Esophagus squamous epithelium (tissue), 5 donors: Measurements from ENCODE around the gene NMB. TPM values are rescaled to one million over a fixed set of nuclear protein-coding genes. Genes with fewer than 3 reads are reported as not detected.

Source experiments
- DNase-seq: peaks from one replicate; lab custom pipeline; 2025; lab: John Stamatoyannopoulos, UW
- H3K27ac ChIP-seq, 4 donors: fragments of 200-600 bp; sonication (generic); one replicate each; pipeline ENCODE4 v1.5.1; 2016 to 2019; ENCODE audit warnings: mild to moderate bottlenecking in 1 of 4
- H3K27me3 ChIP-seq, 4 donors: fragments of 200-600 bp; sonication (generic); 1 replicate in 3 of 4; 2 replicates in 1 of 4; pipeline versions ENCODE4 v1.5.1 to v1.6.0; 2017 to 2021; ENCODE audit warnings: antibody characterized with exemption in 1 of 4
- H3K36me3 ChIP-seq, 3 donors: fragments of 200-600 bp; sonication (generic); one replicate each; pipeline ENCODE4 v1.5.1; 2016 to 2019
- H3K4me1 ChIP-seq, 3 donors: fragments of 200-600 bp; sonication (generic); one replicate each; pipeline ENCODE4 v1.5.1; 2017 to 2019
- H3K4me3 ChIP-seq, 4 donors: fragments of 200-600 bp; sonication (generic); 1 replicate in 3 of 4; 2 replicates in 1 of 4; pipeline ENCODE4 v1.5.1; 2016 to 2019; ENCODE audit warnings: mild to moderate bottlenecking in 2 of 4, moderate library complexity in 1 of 4
- H3K9me3 ChIP-seq, 3 donors: fragments of 200-600 bp; sonication (generic); one replicate each; pipeline ENCODE4 v1.5.1; 2016 to 2019
- CTCF ChIP-seq, 6 experiments: fragments of 450-650 bp in 4 of 6; fragments of 200-600 bp in 2 of 6; sonication (generic) in 2 of 6; IDR thresholded peaks; one replicate each; pipeline ENCODE4 v1.5.1; 2016 to 2019; ENCODE audit warnings: antibody characterized with exemption in 6 of 6, mild to moderate bottlenecking in 4 of 6, moderate library complexity in 4 of 6
- POLR2A ChIP-seq, 4 donors: fragments of 450-650 bp; IDR thresholded peaks; one replicate each; pipeline ENCODE4 v1.6.1; 2017; ENCODE audit warnings: antibody characterized with exemption in 4 of 4, mild to moderate bottlenecking in 4 of 4, moderate library complexity in 3 of 4
- WGBS, 2 donors: methylation state at CpG; one replicate each; pipeline ENCODE4 v1.1.5; 2018; 5-methylcytosine and 5-hydroxymethylcytosine counted together
- intact Hi-C: fragments of 100-400 bp; cut with DNase I; formaldehyde crosslinking; loops from one replicate; pipeline ENCODE4 v1.15.0; 2022
- total RNA-seq, 4 donors: library from RNA; depleted of rRNA; stranded (reverse); fragments of >200 nt; gene quantifications; one replicate each; pipeline ENCODE4 v1.1.0, GENCODE V29; 2016
- donor health status: DM: yes; HTN: yes; CAD: no.

The NMB gene
- total RNA-seq, 4 donors from 2014 or later = 2.3 to 20.6 (median 11.0) TPM

- TF ChIP-seq POLR2A (IDR thresholded peaks at IDR 0.05) (no peak), CTCF (IDR thresholded peaks at IDR 0.05) (no peak)
- intact Hi-C loops = no loop called here
- WGBS, 2 donors = 87 to 91% methylated on average over 7 of the region's 7 CpGs
Observed at GRCh38 chr15:84611631-84612030, 46.4 kb downstream of the NMB start.

GRCh38 chr15:84609818-84610525 is 48.0 kb downstream of the NMB start:
- H3K27me3 ChIP-seq = no peaks in the 10 kb centered on the region
- 86 to 90% methylated on average over 11 of the region's 11 CpGs for WGBS, 2 donors
- TF ChIP-seq POLR2A (IDR thresholded peaks at IDR 0.05) (no peak), CTCF (IDR thresholded peaks at IDR 0.05) (no peak)
- peaks cover 0 to 9% (median 0%) of the 10 kb centered on the region in 3 donors for H3K4me1 ChIP-seq
- no peak overlapping the region for H3K4me3 ChIP-seq
- H3K9me3 ChIP-seq = no peaks in the 10 kb centered on the region
- no peak overlapping the region for H3K27ac ChIP-seq
- intact Hi-C loops = no loop called here
- peaks cover 0 to 25% (median 0%) of the 10 kb centered on the region in 3 donors for H3K36me3 ChIP-seq
- DNase-seq = no peak

More at GRCh38 chr15:84611631-84612030, 46.4 kb downstream of the NMB start:
- H3K9me3 ChIP-seq = no peaks in the 10 kb centered on the region
- no peak for DNase-seq
- H3K36me3 ChIP-seq = peaks cover 0 to 9% (median 0%) of the 10 kb centered on the region in 3 donors
- H3K27ac ChIP-seq = no peak overlapping the region
- no peaks in the 10 kb centered on the region for H3K27me3 ChIP-seq
- H3K4me1 ChIP-seq = no peaks in the 10 kb centered on the region
- H3K4me3 ChIP-seq = no peak overlapping the region

- intact Hi-C loops = no loop called here
- no peaks in the 10 kb centered on the region for H3K9me3 ChIP-seq
- TF ChIP-seq CTCF (IDR thresholded peaks at IDR 0.05) = no peak
- no peak for TF ChIP-seq POLR2A (IDR thresholded peaks at IDR 0.05)
- peaks cover 0 to 31% (median 0%) of the 10 kb centered on the region in 3 donors for H3K36me3 ChIP-seq
- H3K4me3 ChIP-seq = no peak overlapping the region
- H3K4me1 ChIP-seq = peaks cover 0 to 9% (median 0%) of the 10 kb centered on the region in 3 donors
- DNase-seq = no peak
- H3K27ac ChIP-seq = no peak overlapping the region
- WGBS, 2 donors = 38 to 57% methylated on average over 1 of the region's 1 CpG
- no peaks in the 10 kb centered on the region for H3K27me3 ChIP-seq
Observed at GRCh38 chr15:84608707-84609284, 49.2 kb downstream of the NMB start.

GRCh38 chr15:84606653-84607120 is 51.3 kb downstream of the NMB start:
- TF ChIP-seq CTCF (IDR thresholded peaks at IDR 0.05) (no peak), POLR2A (IDR thresholded peaks at IDR 0.05) (no peak)
- H3K9me3 ChIP-seq = no peaks in the 10 kb centered on the region
- peaks cover under 1 to 14% (median 3%) of the 10 kb centered on the region in 3 donors for H3K4me1 ChIP-seq
- WGBS, 2 donors = 79 to 82% methylated on average over 7 to 8 of the region's 8 CpGs
- DNase-seq = no peak
- intact Hi-C loops = no loop called here
- no peaks in the 10 kb centered on the region for H3K27me3 ChIP-seq
- H3K4me3 ChIP-seq = no peak overlapping the region
- H3K36me3 ChIP-seq = peaks cover 0 to 36% (median 0%) of the 10 kb centered on the region in 3 donors
- H3K27ac ChIP-seq = no peak overlapping the region

- H3K4me3 ChIP-seq = no peak overlapping the region
- H3K4me1 ChIP-seq = peaks cover 5 to 21% (median 8%) of the 10 kb centered on the region in 3 donors
- TF ChIP-seq POLR2A (IDR thresholded peaks at IDR 0.05) (no peak), CTCF (IDR thresholded peaks at IDR 0.05) (no peak)
- intact Hi-C loops = no loop called here
- H3K9me3 ChIP-seq = no peaks in the 10 kb centered on the region
- WGBS, 2 donors = 64 to 89% methylated on average over 2 of the region's 2 CpGs
- no peak overlapping the region for H3K27ac ChIP-seq
- H3K36me3 ChIP-seq = peaks cover 0 to 36% (median 0%) of the 10 kb centered on the region in 3 donors
- no peak for DNase-seq
- no peaks in the 10 kb centered on the region for H3K27me3 ChIP-seq
Observed at GRCh38 chr15:84605554-84605882, 52.5 kb downstream of the NMB start.
